Stimulated activated CD4-positive, alpha-beta T cell treated with anti-CD3 and anti-CD28 coated beads, Interleukin-1b, Interleukin-23, amount 100 ng/mL, for 24 hours (primary cell): ENCODE measurements around the gene OR3A3.
A peak's percentile ranks its signal among the peaks of the same experiment; 100 is the strongest.
"Not testable (repeated sequence)": the region's sequence is repeated elsewhere in the genome, so short reads cannot be mapped to it uniquely, and the experiment has no call there.

ENCODE experiments used
- DNase-seq, 4 experiments: peaks; one replicate each; pipeline ENCODE4 v3.0.0-alpha.2; 2020; ENCODE audit warnings: low read depth in 4 of 4, low spot score in 1 of 4

Gene OR3A3

GRCh38 chr17:3411070-3411469 lies at the start of gene OR3A3:
Gene OR3A3, plus strand, starts transcription at chr17:3411370.
- no peak for DNase-seq

DNA sequence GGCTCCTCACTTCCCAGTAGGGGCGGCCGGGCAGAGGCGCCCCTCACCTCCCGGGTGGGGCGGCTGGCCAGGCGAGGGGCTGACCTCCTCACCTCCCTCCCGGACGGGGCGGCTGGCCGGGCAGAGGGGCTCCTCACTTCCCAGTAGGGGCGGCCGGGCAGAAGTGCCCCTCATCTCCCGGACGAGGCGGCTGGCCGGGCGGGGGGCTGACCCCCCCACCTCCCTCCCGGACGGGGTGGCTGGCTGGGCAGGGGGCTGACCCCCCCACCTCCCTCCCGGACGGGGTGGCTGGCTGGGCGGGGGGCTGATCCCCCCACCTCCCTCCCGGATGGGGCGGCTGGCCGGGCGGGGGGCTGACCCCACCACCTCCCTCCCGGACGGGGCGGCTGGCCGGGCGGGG lies 40.0 kb upstream of the OR3A3 start:
- DNase-seq, result not testable (repeated sequence)

DNA sequence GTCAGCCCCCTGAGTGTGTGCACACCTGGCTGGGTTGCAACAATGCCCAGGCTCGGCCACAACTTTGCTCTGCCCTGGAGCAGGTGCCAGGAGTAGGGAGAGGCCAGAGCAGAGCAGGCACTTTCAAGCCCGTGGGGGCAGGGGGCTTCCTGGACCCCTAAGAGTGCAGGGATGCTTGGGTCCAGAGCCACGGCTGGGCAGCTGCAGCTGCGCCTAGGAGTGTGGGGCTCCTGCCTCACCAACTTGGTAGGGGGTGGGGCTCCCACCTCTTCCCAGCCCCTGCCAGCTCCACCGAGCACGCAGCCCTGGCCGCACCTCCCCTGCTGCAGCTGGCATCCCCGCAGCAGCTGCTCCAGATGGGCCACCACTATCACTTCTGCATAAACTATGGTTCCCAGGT lies 32.8 kb upstream of the OR3A3 start:
- DNase-seq, result no peak

- no peak for DNase-seq
These were observed 29.2 kb upstream of the OR3A3 start for GRCh38 chr17:3381957-3382356.

DNA sequence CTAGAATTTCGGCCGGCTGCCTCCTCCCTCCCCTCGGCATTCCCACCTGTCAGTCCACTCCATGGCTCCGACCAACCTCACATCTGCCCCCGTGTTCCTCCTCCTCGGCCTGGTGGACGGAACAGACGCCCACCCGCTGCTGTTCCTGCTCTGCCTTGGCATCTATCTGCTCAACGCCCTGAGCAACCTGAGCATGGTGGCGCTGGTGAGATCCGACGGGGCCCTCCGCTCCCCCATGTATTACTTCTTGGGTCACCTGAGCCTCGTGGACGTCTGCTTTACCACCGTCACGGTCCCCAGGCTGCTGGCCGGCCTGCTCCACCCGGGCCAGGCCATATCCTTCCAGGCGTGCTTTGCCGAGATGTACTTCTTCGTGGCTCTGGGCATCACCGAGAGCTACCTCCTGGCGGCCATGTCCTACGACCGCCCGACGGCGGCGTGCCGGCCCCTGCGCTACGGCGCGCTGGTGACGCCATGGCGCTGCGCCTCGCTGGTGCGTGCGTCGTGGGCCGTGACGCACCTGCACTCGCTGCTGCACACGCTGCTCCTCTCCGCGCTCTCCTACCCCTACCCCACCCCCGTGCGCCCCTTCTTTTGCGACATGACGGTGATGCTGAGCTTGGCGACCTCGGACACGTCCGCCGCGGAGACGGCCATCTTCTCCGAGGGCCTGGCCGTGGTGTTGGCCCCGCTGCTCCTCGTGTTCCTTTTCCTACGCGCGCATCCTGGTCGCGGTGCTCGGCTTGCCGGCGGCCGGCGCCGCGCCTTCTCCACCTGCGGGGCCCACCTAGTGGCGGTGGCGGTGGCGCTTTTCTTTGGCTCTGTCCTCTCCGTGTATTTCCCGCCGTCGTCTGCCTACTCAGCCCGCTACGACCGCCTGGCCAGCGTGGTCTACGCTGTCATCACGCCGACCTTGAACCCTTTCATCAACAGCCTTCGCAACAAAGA lies 25.0 kb upstream of the OR3A3 start, which contains the start of gene OR3A2:
Gene OR3A2 (minus strand): TSS at position 440 of the 948 bp plus-strand sequence.
- peak in 2 of 4 experiments; percentile 7 to 8 for DNase-seq

- no peak for DNase-seq
These were observed 21.4 kb upstream of the OR3A3 start for GRCh38 chr17:3389791-3390190.

GRCh38 chr17:3397801-3398200 lies 13.4 kb upstream of the OR3A3 start:
- DNase-seq, result not testable (repeated sequence)

- DNase-seq, result no peak
These were observed 12.9 kb upstream of the OR3A3 start, which contains the start of gene OR1E1 for GRCh38 chr17:3398310-3398709. Gene OR1E1, minus strand, starts transcription at chr17:3398410. Its CDS starts 0 bp downstream, at chr17:3398410.

- no peak for DNase-seq
These were observed 11.1 kb upstream of the OR3A3 start for GRCh38 chr17:3400055-3400454.

DNA sequence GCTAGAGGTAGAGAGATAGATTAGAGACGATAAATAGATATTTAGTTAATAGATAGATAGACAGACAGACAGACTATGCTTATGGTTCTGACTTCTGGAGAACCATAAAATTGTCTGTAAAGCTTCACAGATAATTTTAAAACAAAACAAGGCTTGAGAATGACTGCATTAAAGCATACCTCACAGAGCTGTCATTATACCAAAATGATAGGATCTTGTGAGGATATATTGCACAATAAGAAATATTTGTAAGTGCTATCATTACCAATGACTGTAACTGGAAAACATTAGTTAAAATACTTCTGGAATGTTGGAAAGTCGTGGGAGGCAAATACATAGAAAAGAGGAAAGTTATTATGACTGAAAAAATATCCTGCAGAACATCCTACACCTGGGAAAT lies 9.4 kb upstream of the OR3A3 start:
- no peak for DNase-seq

- DNase-seq, result not testable (repeated sequence)
These were observed 7.3 kb upstream of the OR3A3 start for GRCh38 chr17:3403856-3404255.

- DNase-seq, result not testable (repeated sequence)
These were observed 1.0 kb downstream of the OR3A3 start for GRCh38 chr17:3412216-3412615.

DNA sequence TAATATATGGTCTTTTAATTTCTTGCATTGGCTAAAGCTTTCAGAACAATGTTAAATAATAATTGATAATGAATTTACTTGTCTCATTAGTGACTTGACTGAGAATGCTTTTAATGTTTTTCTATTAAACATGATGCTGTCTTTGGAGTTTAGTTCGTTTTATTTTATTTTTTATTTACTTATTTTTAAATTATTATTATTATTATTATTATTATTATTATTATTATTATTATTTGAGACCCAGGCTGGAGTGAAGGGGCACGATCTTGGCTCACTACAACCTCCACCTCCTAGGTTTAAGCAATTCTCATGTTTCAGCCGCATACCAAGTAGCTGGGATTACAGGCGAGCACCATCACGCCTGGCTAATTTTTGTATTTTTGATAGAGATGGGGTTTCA lies 4.4 kb downstream of the OR3A3 start:
- no peak for DNase-seq

GRCh38 chr17:3418222-3418621 lies 7.1 kb downstream of the OR3A3 start:
- no peak for DNase-seq

- DNase-seq, result peak in 1 of 4 experiments; percentile 0
These were observed 22.0 kb downstream of the OR3A3 start for GRCh38 chr17:3433215-3433614.

- DNase-seq, result no peak
These were observed 22.6 kb downstream of the OR3A3 start, which contains the start of gene OR1E2 for GRCh38 chr17:3433741-3434140. Gene OR1E2, minus strand, starts transcription at chr17:3433841. Its CDS starts 0 bp downstream, at chr17:3433841.

DNA sequence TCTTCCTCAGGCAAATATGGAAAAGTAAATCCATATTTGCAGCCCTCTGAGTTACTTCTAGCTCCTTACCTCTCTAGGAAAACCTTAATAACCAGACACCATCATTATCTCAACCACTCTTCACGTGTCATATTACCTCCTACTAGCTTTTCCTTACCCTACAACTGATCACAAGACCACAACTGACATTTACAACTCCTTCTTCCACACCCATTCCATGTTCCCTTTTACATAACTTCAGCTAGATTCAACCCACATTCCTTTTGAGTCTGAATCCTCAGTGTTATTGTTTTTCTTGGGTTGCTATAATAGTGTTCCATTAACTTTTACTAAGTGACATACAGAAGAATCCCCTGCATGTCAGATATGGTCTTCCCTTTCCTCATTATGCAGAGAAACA lies 27.2 kb downstream of the OR3A3 start:
- DNase-seq, result no peak

GRCh38 chr17:3440451-3440850 lies 29.3 kb downstream of the OR3A3 start:
- no peak for DNase-seq

DNA sequence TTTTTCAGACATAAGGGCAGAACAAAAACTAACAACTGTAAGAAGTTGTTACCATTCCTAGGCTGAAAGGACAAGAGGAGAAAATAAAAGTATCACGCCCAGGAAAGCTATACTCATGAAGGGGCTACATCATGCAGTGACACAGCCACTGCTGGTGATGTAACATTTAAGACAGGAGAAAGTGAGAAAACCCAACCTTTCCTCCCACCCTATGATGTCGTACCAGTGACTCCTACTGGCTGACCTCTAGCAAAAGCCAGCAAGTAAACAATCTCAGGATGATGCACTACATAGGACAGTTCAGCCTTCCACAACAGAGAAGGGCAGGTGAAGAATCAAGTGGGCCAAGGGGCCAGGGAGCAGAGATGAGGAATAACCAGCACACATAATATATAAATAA lies 36.5 kb downstream of the OR3A3 start:
- DNase-seq, result no peak

DNA sequence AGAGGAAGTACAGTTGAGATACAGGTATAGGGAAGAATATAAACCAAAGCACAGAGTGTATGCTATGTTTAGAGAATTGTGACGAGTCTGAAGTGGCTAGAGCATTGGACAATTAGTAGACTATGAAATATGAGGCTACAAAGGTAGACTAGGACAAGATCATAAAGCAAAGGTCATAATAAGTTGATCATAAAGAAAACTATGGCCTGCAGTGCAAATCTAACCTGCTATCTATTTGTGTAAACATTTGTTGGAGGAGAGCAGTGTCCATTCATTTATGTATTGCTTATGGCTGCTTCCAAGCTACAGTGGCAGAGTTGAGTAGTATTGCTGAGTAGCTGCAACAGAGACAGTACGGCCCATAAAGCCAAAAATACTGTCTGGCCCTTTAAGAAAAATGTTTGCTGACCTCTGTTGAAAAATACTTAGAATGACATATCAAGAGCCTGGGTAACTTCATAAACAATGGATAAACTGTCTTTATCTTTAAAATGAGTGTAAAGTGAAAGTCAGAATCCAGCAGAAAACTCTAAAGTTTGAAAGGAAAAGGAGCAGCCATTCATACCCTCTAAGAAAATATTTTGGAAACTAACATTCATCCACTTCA lies 37.0 kb downstream of the OR3A3 start:
- DNase-seq, result no peak

GRCh38 chr17:3466355-3466754 lies 55.2 kb downstream of the OR3A3 start:
- not testable (repeated sequence) for DNase-seq

- DNase-seq, result no peak
These were observed 58.4 kb downstream of the OR3A3 start for GRCh38 chr17:3469529-3469928.
